Calu3 (cell line): ENCODE results near the gene CYP3A5. TPM values are rescaled to one million over a fixed set of nuclear protein-coding genes. Genes with fewer than 3 reads are reported as not detected.

Experiments used
- BruUV-seq: library from RNA; stranded (reverse); fragments of 400-500 nt; replicated peaks from 2 replicates; lab custom pipeline; 2021; lab: Mats Ljungman, UMichigan
- CTCF ChIA-PET: fragments of 300-600 bp; sonication (Branson Sonifier 250); formaldehyde crosslinking; loops from one replicate; lab custom pipeline; 2022; ENCODE audit warnings: antibody characterized with exemption; lab: Charles Lee
- DNase-seq: peaks from one replicate; pipeline ENCODE4 v3.0.0; 2022
- H3K27ac Mint-ChIP-seq: one replicate; pipeline ENCODE4 v1.8.0; 2022; ENCODE audit warnings: mixed read lengths; ENCODE audit not compliant: unreplicated experiment
- H3K27me3 Mint-ChIP-seq: one replicate; pipeline ENCODE4 v1.8.0; 2022; ENCODE audit warnings: mixed read lengths; ENCODE audit not compliant: unreplicated experiment
- H3K36me3 Mint-ChIP-seq: one replicate; pipeline ENCODE4 v1.8.0; 2022; ENCODE audit warnings: mild to moderate bottlenecking, moderate library complexity, mixed read lengths; ENCODE audit not compliant: insufficient read depth, unreplicated experiment
- H3K4me1 Mint-ChIP-seq: one replicate; pipeline ENCODE4 v1.8.0; 2022; ENCODE audit warnings: mild to moderate bottlenecking, low read depth, mixed read lengths; ENCODE audit not compliant: unreplicated experiment
- H3K4me3 Mint-ChIP-seq: one replicate; pipeline ENCODE4 v1.8.0; 2022; ENCODE audit warnings: mild to moderate bottlenecking, low read depth, moderate library complexity, mixed read lengths; ENCODE audit not compliant: unreplicated experiment
- H3K9me3 Mint-ChIP-seq: one replicate; pipeline ENCODE4 v1.8.0; 2022; ENCODE audit warnings: low read depth, mixed read lengths; ENCODE audit not compliant: unreplicated experiment
- intact Hi-C: fragments of 100-400 bp; cut with micrococcal nuclease; formaldehyde crosslinking; loops from one replicate; pipeline ENCODE4 v1.10.0; 2022; ENCODE audit not compliant: unreplicated experiment
- total RNA-seq: library from RNA; stranded (reverse); gene quantifications from 2 replicates; pipeline ENCODE4 v1.2.3, GENCODE V29; 2022
- TF ChIP-seq, protein P1 (sequence below): fragments of 200-600 bp; IDR thresholded peaks from one replicate; pipeline ENCODE4 v1.8.0; 2022; ENCODE audit warnings: antibody characterized with exemption; ENCODE audit not compliant: unreplicated experiment

CYP3A5 gene
- total RNA-seq, 1 experiment from 2014 or later, result 44.9 TPM

DNA sequence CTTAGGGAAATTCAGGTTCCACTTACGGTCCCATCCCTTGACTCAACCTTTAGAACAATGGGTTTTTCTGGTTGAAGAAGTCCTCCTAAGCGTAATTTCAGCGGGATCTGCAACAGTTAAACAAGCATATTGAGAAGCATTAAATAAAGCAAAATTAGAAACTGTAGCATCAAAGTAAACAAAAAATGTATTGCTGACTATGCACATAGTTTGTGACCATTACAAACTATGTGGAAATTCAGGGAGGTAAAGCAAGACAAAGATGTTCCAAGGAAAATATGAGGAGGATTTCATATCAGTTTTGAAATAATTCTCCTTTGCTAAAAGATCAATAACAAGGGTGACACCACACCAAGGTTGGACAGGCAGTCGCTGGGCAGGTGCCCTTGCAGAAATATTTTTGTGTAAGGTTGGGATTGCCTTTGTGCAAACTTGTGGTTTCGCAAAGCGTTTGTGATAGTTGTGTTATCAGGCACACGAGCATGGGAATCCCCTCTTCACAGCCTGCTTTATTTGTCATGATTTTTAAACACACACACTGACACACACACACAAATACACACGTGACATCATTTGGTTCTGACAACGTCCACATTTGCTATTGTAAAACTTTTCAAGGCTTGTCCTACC lies 5.4 kb upstream of the CYP3A5 start:
- no peak overlapping the region for H3K27ac Mint-ChIP-seq
- peaks cover 4% of the 10 kb centered on the region for H3K9me3 Mint-ChIP-seq
- intact Hi-C loops, result no loop called here
- H3K4me1 Mint-ChIP-seq, result peaks cover 5% of the 10 kb centered on the region
- CTCF ChIA-PET, result no interaction called here
- H3K36me3 Mint-ChIP-seq, result no peaks in the 10 kb centered on the region
- no peaks in the 10 kb centered on the region for H3K27me3 Mint-ChIP-seq
- TF ChIP-seq, protein P1, sequence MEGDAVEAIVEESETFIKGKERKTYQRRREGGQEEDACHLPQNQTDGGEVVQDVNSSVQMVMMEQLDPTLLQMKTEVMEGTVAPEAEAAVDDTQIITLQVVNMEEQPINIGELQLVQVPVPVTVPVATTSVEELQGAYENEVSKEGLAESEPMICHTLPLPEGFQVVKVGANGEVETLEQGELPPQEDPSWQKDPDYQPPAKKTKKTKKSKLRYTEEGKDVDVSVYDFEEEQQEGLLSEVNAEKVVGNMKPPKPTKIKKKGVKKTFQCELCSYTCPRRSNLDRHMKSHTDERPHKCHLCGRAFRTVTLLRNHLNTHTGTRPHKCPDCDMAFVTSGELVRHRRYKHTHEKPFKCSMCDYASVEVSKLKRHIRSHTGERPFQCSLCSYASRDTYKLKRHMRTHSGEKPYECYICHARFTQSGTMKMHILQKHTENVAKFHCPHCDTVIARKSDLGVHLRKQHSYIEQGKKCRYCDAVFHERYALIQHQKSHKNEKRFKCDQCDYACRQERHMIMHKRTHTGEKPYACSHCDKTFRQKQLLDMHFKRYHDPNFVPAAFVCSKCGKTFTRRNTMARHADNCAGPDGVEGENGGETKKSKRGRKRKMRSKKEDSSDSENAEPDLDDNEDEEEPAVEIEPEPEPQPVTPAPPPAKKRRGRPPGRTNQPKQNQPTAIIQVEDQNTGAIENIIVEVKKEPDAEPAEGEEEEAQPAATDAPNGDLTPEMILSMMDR, result no peak
- DNase-seq, result no peak
- BruUV-seq, result no TSS peak
- H3K4me3 Mint-ChIP-seq, result no peak overlapping the region

DNA sequence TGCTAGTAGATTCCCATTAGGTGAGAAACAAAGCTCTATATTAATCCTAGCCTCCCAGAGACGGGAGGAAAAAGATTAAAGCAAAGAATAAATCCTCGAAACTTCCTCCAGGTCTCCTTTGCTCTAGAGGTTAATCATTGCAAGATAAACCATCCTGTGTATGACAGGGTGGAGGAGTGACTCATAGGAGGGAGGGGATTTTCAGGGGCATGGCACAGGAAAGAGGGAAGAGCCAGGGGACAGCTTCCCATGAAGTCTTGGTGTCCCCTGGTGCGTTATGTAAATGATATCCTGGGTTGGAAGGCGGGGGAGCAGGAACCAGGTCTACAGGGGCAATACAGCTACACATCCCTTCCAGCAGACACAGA lies 780 bp downstream of the CYP3A5 start:
- Mint-ChIP-seq H3K27me3 (no peaks in the 10 kb centered on the region), H3K4me1 (peaks cover 26% of the 10 kb centered on the region), H3K9me3 (peaks cover 3% of the 10 kb centered on the region), H3K27ac (peak overlapping the region; percentile 90), H3K36me3 (peaks cover 27% of the 10 kb centered on the region), H3K4me3 (peak overlapping the region; percentile 68)
- DNase-seq, result peak; percentile 65
- BruUV-seq, result no TSS peak
- TF ChIP-seq, protein P1, result no peak
- CTCF ChIA-PET, result interaction anchor here (0.7 kb wide), 1 partner anchor 159 kb away, joined by 3 read pairs; no protein-coding TSS in a partner anchor
- intact Hi-C loops, result no loop called here

DNA sequence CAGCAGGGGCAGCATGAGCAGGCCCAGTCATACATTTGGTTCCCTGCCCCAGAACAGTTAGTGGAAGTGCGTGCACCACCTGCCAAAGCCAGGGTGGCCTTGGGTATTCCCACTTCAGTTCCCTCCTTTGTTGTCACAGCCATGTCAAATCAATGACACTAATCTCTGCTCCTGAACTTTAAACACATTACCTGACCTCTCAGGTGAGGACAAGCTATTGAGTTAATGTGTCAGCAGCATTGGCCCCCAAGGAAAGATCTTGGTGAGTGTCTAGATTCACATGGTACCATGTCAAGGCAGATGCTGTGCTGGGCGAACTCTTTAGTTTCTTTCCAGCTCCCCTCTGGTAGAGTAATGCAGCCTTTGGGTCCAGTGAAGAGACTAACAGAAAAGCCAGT lies 2.1 kb downstream of the CYP3A5 start:
- no peak for DNase-seq
- no TSS peak for BruUV-seq
- Mint-ChIP-seq H3K27ac (no peak overlapping the region), H3K4me3 (peak overlapping the region; percentile 40), H3K4me1 (peaks cover 26% of the 10 kb centered on the region), H3K27me3 (no peaks in the 10 kb centered on the region), H3K9me3 (peaks cover 3% of the 10 kb centered on the region), H3K36me3 (peaks cover 27% of the 10 kb centered on the region)
- TF ChIP-seq, protein P1, result no peak
- CTCF ChIA-PET, result no interaction called here
- intact Hi-C loops, result no loop called here

GRCh38 chr7:99677013-99677647 lies 2.7 kb downstream of the CYP3A5 start:
- intact Hi-C loops, result no loop called here
- Mint-ChIP-seq H3K27me3 (no peaks in the 10 kb centered on the region), H3K9me3 (peaks cover 3% of the 10 kb centered on the region), H3K36me3 (peaks cover 27% of the 10 kb centered on the region), H3K27ac (no peak overlapping the region), H3K4me3 (peak overlapping the region; percentile 40), H3K4me1 (peaks cover 26% of the 10 kb centered on the region)
- TF ChIP-seq, protein P1, result no peak
- BruUV-seq, result no TSS peak
- CTCF ChIA-PET, result no interaction called here
- no peak for DNase-seq
